ENCODE data around the gene ZBTB25. TPM values are rescaled to one million over a fixed set of nuclear protein-coding genes. Genes with fewer than 3 reads are reported as not detected.

The ZBTB25 gene
- polyA plus RNA-seq, 1 donor (not counting 4 experiments of a cell fraction or from before 2014, with no cell fraction given), result 6.8 TPM

- no peak overlapping the region for H3K4me3 ChIP-seq (ENCODE audit: control insufficient read depth in 2 of 3, extremely low read depth in 1 of 3, insufficient read depth in 2 of 3, low read depth in 1 of 3, low read length in 3 of 3)
- H3K9me1 ChIP-seq (ENCODE audit: control insufficient read depth, extremely low read depth, insufficient read depth, low read length), result no peaks in the 10 kb centered on the region
- H3K9ac ChIP-seq (ENCODE audit: control insufficient read depth, extremely low read depth, insufficient read depth, low read length), result no peak overlapping the region
- dilution Hi-C loops (cut with MboI; ENCODE audit: extremely low pct_ligation_motif_present, low sequenced_read_pairs), result no loop called here
- H2AFZ ChIP-seq (ENCODE audit: control insufficient read depth, low read length), result no peak overlapping the region
- DNase-seq (ENCODE audit: low read depth, low spot score), result no peak
- H4K20me1 ChIP-seq (ENCODE audit: control insufficient read depth, extremely low read depth, insufficient read depth, low read length), result no peaks in the 10 kb centered on the region
- peaks cover 42% of the 10 kb centered on the region for H3K79me2 ChIP-seq (ENCODE audit: control insufficient read depth, insufficient read depth, low read length)
- peaks cover 7 to 11% of the 10 kb centered on the region in 2 experiments for H3K36me3 ChIP-seq (ENCODE audit: control insufficient read depth in 2 of 2, extremely low read depth in 1 of 2, insufficient read depth in 2 of 2, low read length in 2 of 2)
- FAIRE-seq, result no peak
- TF ChIP-seq CTCF (optimal IDR thresholded peaks at IDR 0.05 in 1 of 3, IDR thresholded peaks at IDR 0.05 in 1 of 3, conservative IDR thresholded peaks at IDR 0.05 in 1 of 3; ENCODE audit: extremely low read depth in 1 of 3, insufficient read depth in 2 of 3, low read length in 3 of 3), result no peak
- H3K9me3 ChIP-seq (ENCODE audit: control insufficient read depth, low read depth, low read length), result no peaks in the 10 kb centered on the region
- H3K4me1 ChIP-seq (ENCODE audit: control insufficient read depth, extremely low read depth, insufficient read depth, low read length), result no peaks in the 10 kb centered on the region
- no peak overlapping the region for H3K4me2 ChIP-seq (ENCODE audit: control insufficient read depth, extremely low read depth, insufficient read depth, low read depth, low read length)
- no peaks in the 10 kb centered on the region for H3K27me3 ChIP-seq (ENCODE audit: control insufficient read depth, extremely low read depth, insufficient read depth, low read length)
- H3K27ac ChIP-seq (ENCODE audit: control insufficient read depth, insufficient read depth, low read length), result no peak overlapping the region
These were observed 102.7 kb downstream of the ZBTB25 start for GRCh38 chr14:64400829-64401459.

Small RNA genes within 50 kb of the gene (small RNA-seq; reads per million reads assigned to genes)
- 0 reads per million in 3 experiments for gene AL049869.4 (ENCODE audit: insufficient read length in 3 of 3, low read depth in 3 of 3, low replicate concordance in 1 of 3)

Other genes with a start within 250 kb of the ZBTB25 start
- gene ESR2, start 209.5 kb downstream of the ZBTB25 start, polyA plus RNA-seq, result 0.02 to 0.06 TPM (median 0.03 TPM) in 3 replicates
- 35.5 to 74.2 TPM (median 63.2 TPM) in 3 replicates for gene MTHFD1, start 115.5 kb downstream of the ZBTB25 start, polyA plus RNA-seq
- gene AKAP5, start 38.3 kb downstream of the ZBTB25 start, polyA plus RNA-seq, result 0.01 to 0.08 TPM (median 0.05 TPM) in 3 replicates
- gene ZBTB1, start 932 bp upstream of the ZBTB25 start, polyA plus RNA-seq, result 22.8 to 40.8 TPM (median 40.7 TPM) in 3 replicates
- 7.0 to 24.7 TPM (median 12.0 TPM) in 3 replicates for gene HSPA2, start 36.9 kb upstream of the ZBTB25 start, polyA plus RNA-seq
- gene PPP1R36, start 46.1 kb upstream of the ZBTB25 start, polyA plus RNA-seq, result 0.45 to 0.92 TPM (median 0.81 TPM) in 3 replicates
- 71.0 to 89.1 TPM (median 73.2 TPM) in 3 replicates for gene PLEKHG3, start 200.6 kb upstream of the ZBTB25 start, polyA plus RNA-seq